ENCODE data around the gene SLC24A1. TPM values are rescaled to one million over a fixed set of nuclear protein-coding genes. Genes with fewer than 3 reads are reported as not detected.

SLC24A1 gene
- polyA plus RNA-seq, 3 donors: 0.80 to 1.7 (median 0.83) TPM

DNA sequence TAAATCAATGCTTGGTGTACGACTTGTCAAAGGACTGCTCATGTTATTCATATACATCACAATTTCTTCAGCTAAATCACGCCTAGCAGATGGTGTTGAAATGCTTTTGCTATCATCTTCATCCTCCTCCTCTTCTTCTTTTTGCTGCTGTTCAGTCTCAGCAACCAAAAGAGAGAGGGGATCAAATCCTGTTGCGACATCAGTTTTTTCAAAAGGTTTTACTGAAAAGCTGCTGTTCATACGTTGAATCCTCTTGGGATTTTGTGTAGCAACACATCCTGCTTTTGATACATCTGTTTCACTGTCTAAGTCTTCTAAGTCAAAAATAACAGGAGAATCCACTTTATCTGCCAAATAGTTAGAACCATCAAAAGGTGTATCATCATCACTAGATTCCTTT is 69.0 kb downstream of the SLC24A1 start:
- intact Hi-C loops (cut with micrococcal nuclease): no loop called here
- Histone ChIP-seq H3K79me2 (ENCODE audit: insufficient read depth, low read length) (no peaks in the 10 kb centered on the region), H3K27ac (ENCODE audit: low read depth in 1 of 2, low read length in 2 of 2) (no peak overlapping the region), H4K20me1 (ENCODE audit: insufficient read depth, low read length) (no peaks in the 10 kb centered on the region), H3K4me1 (ENCODE audit: control insufficient read depth in 1 of 2, insufficient read depth in 2 of 2, low read length in 2 of 2) (no peaks in the 10 kb centered on the region), H3K36me3 (replicated peaks in 1 of 2; ENCODE audit: control insufficient read depth in 1 of 2, insufficient read depth in 2 of 2, low read length in 2 of 2) (peaks cover 58 to 92% of the 10 kb centered on the region in 2 donors), H3K9me3 (replicated peaks in 1 of 2; ENCODE audit: control insufficient read depth in 1 of 2, insufficient read depth in 1 of 2, low read length in 2 of 2) (no peaks in the 10 kb centered on the region), H3K27me3 (ENCODE audit: control insufficient read depth in 2 of 2, insufficient read depth in 2 of 2, low read length in 2 of 2) (no peaks in the 10 kb centered on the region), H3K4me3 (replicated peaks in 1 of 3; ENCODE audit: low read depth in 2 of 3, low read length in 3 of 3) (no peak overlapping the region), H3K9ac (ENCODE audit: insufficient read depth, low read length, poor library complexity, severe bottlenecking) (no peak overlapping the region), H2AFZ (ENCODE audit: insufficient read depth, low read depth, low read length, poor library complexity, severe bottlenecking) (no peak overlapping the region), H3K4me2 (replicated peaks; ENCODE audit: extremely low read depth, low read length, poor library complexity, severe bottlenecking) (no peak overlapping the region)
- no peak for DNase-seq
- peaks cover 0 to 4% (median 2%) of the 10 kb centered on the region in 7 donors for H3K9me3 Mint-ChIP-seq
- no peaks in the 10 kb centered on the region for H3K4me1 Mint-ChIP-seq
- H3K4me3 Mint-ChIP-seq: no peak overlapping the region
- peaks cover 0 to 3% (median 0%) of the 10 kb centered on the region in 3 donors for H3K27me3 Mint-ChIP-seq (ENCODE audit: low read depth in 3 of 3)
- H3K36me3 Mint-ChIP-seq: peaks cover 65 to 89% of the 10 kb centered on the region in 2 donors
- H3K27ac Mint-ChIP-seq: no peak overlapping the region
- TF ChIP-seq, protein P1, sequence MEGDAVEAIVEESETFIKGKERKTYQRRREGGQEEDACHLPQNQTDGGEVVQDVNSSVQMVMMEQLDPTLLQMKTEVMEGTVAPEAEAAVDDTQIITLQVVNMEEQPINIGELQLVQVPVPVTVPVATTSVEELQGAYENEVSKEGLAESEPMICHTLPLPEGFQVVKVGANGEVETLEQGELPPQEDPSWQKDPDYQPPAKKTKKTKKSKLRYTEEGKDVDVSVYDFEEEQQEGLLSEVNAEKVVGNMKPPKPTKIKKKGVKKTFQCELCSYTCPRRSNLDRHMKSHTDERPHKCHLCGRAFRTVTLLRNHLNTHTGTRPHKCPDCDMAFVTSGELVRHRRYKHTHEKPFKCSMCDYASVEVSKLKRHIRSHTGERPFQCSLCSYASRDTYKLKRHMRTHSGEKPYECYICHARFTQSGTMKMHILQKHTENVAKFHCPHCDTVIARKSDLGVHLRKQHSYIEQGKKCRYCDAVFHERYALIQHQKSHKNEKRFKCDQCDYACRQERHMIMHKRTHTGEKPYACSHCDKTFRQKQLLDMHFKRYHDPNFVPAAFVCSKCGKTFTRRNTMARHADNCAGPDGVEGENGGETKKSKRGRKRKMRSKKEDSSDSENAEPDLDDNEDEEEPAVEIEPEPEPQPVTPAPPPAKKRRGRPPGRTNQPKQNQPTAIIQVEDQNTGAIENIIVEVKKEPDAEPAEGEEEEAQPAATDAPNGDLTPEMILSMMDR (IDR thresholded peaks at IDR 0.05): no peak
- WGBS (ENCODE audit: insufficient coverage): 50% methylated on average over 1 of the region's 4 CpGs

DNA sequence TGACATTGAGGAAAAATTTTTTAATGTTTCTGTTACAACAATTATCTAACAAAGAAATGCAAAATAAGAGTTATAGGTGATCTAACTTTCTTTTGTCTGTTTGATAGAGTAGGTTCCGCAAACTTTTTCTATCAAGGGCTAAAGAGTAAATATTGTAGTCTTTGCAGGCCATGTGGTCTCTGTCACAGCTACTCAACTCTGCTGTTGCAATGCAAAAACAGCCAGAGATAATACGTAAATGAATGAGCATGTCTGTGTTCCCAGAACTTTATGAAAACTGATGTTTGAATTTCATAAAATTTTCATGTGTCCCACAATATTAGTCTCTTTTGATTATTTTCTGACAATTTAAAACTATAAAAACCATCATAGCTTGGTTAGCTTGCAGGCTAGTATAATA is 73.3 kb downstream of the SLC24A1 start:
- Mint-ChIP-seq H3K36me3 (peaks cover 59 to 75% of the 10 kb centered on the region in 2 donors), H3K27me3 (ENCODE audit: low read depth in 3 of 3) (no peaks in the 10 kb centered on the region), H3K27ac (no peak overlapping the region), H3K4me1 (no peaks in the 10 kb centered on the region), H3K4me3 (no peak overlapping the region), H3K9me3 (peaks cover 0 to 4% (median 0%) of the 10 kb centered on the region in 7 donors)
- WGBS (ENCODE audit: insufficient coverage): 100% methylated on average over 2 of the region's 2 CpGs
- no peak overlapping the region for H3K27ac ChIP-seq (ENCODE audit: low read depth in 1 of 2, low read length in 2 of 2)
- no peaks in the 10 kb centered on the region for H3K79me2 ChIP-seq (ENCODE audit: insufficient read depth, low read length)
- intact Hi-C loops (cut with micrococcal nuclease): no loop called here
- no peak for DNase-seq
- H3K9me3 ChIP-seq (replicated peaks in 1 of 2; ENCODE audit: control insufficient read depth in 1 of 2, insufficient read depth in 1 of 2, low read length in 2 of 2): no peaks in the 10 kb centered on the region
- no peak overlapping the region for H3K4me2 ChIP-seq (replicated peaks; ENCODE audit: extremely low read depth, low read length, poor library complexity, severe bottlenecking)
- H3K27me3 ChIP-seq (ENCODE audit: control insufficient read depth in 2 of 2, insufficient read depth in 2 of 2, low read length in 2 of 2): no peaks in the 10 kb centered on the region
- H2AFZ ChIP-seq (ENCODE audit: insufficient read depth, low read depth, low read length, poor library complexity, severe bottlenecking): no peak overlapping the region
- H3K36me3 ChIP-seq (replicated peaks in 1 of 2; ENCODE audit: control insufficient read depth in 1 of 2, insufficient read depth in 2 of 2, low read length in 2 of 2): peaks cover 60 to 85% of the 10 kb centered on the region in 2 donors
- no peak overlapping the region for H3K4me3 ChIP-seq (replicated peaks in 1 of 3; ENCODE audit: low read depth in 2 of 3, low read length in 3 of 3)
- no peaks in the 10 kb centered on the region for H3K4me1 ChIP-seq (ENCODE audit: control insufficient read depth in 1 of 2, insufficient read depth in 2 of 2, low read length in 2 of 2)
- H3K9ac ChIP-seq (ENCODE audit: insufficient read depth, low read length, poor library complexity, severe bottlenecking): no peak overlapping the region
- no peaks in the 10 kb centered on the region for H4K20me1 ChIP-seq (ENCODE audit: insufficient read depth, low read length)
- TF ChIP-seq, protein P1 (IDR thresholded peaks at IDR 0.05): no peak

Small RNAs within 50 kb of the gene (small RNA-seq; reads per million reads assigned to genes)
- gene SNORD13E (ENCODE audit: insufficient read length, low read depth): not detected

Other genes with a start within 250 kb of the SLC24A1 start
- not detected for gene IGDCC3, start 243.9 kb upstream of the SLC24A1 start, polyA plus RNA-seq
- gene IGDCC4, start 199.0 kb upstream of the SLC24A1 start, polyA plus RNA-seq: under 1 TPM in 1 of 3 donors, not detected in 2; 0.03 TPM
- 10 to 100 TPM; 18.3 to 48.3 (median 38.7) TPM for gene DPP8, start 104.2 kb upstream of the SLC24A1 start, polyA plus RNA-seq
- 10 to 100 TPM in 2 of 3 donors, 1 to 10 TPM in 1; 2.4 to 12.1 (median 10.8) TPM for gene HACD3, start 91.5 kb upstream of the SLC24A1 start, polyA plus RNA-seq
- 10 to 100 TPM; 10.1 to 20.3 (median 12.0) TPM for gene INTS14, start 10.8 kb upstream of the SLC24A1 start, polyA plus RNA-seq
- 10 to 100 TPM in 1 of 3 donors, 1 to 10 TPM in 2; 4.6 to 11.0 (median 6.9) TPM for gene DENND4A, start 170.4 kb downstream of the SLC24A1 start, polyA plus RNA-seq
- 100 to 1,000 TPM; 180 to 310 (median 300) TPM for gene RAB11A, start 247.6 kb downstream of the SLC24A1 start, polyA plus RNA-seq